Muscle of arm (tissue), 12 donors: ENCODE measurements around the gene MEGF9. TPM values are rescaled to one million over a fixed set of nuclear protein-coding genes. Genes with fewer than 3 reads are reported as not detected.

ENCODE experiments used
- DNase-seq: peaks from one replicate; pipeline ENCODE4 v3.0.0-alpha.2; 2013
- polyA plus RNA-seq, 12 donors: library from polyadenylated mRNA; unstranded; fragments of 120-200 nt; gene quantifications; one replicate each; pipeline ENCODE4 v1.2.1, GENCODE V29; 2013; ENCODE audit not compliant: insufficient read length in 12 of 12

Gene MEGF9
- polyA plus RNA-seq, 12 donors: 6.5 to 16.9 (median 8.0) TPM; not detected in 1

- no peak for DNase-seq
Measured at GRCh38 chr9:120734607-120735410, 20.5 kb upstream of the MEGF9 start.

- no peak for DNase-seq
Measured at GRCh38 chr9:120733190-120733589, 18.9 kb upstream of the MEGF9 start.

- no peak for DNase-seq
Measured at GRCh38 chr9:120730654-120731514, 16.6 kb upstream of the MEGF9 start.

GRCh38 chr9:120729791-120730241, 15.5 kb upstream of the MEGF9 start:
- DNase-seq: no peak

GRCh38 chr9:120726484-120726883, 12.2 kb upstream of the MEGF9 start:
- DNase-seq: no peak

- DNase-seq: no peak
Measured at GRCh38 chr9:120725907-120726306, 11.6 kb upstream of the MEGF9 start.

- no peak for DNase-seq
Measured at GRCh38 chr9:120724757-120725400, 10.6 kb upstream of the MEGF9 start.

- no peak for DNase-seq
Measured at GRCh38 chr9:120723565-120723964, 9.3 kb upstream of the MEGF9 start.

GRCh38 chr9:120720404-120720803, 6.1 kb upstream of the MEGF9 start:
- DNase-seq: no peak

- no peak for DNase-seq
Measured at GRCh38 chr9:120718316-120718715, 4.0 kb upstream of the MEGF9 start.

GRCh38 chr9:120717176-120717575, 2.9 kb upstream of the MEGF9 start:
- DNase-seq: no peak

GRCh38 chr9:120716483-120716882, 2.2 kb upstream of the MEGF9 start:
- DNase-seq: no peak

GRCh38 chr9:120715389-120715924, 1.2 kb upstream of the MEGF9 start:
- peak; percentile 38 for DNase-seq

- no peak for DNase-seq
Measured at GRCh38 chr9:120714846-120715388, 647 bp upstream of the MEGF9 start.

GRCh38 chr9:120713257-120714087, 798 bp downstream of the MEGF9 start:
- no peak for DNase-seq

GRCh38 chr9:120712539-120713031, 1.7 kb downstream of the MEGF9 start:
- DNase-seq: no peak

- no peak for DNase-seq
Measured at GRCh38 chr9:120711841-120712538, 2.3 kb downstream of the MEGF9 start.

GRCh38 chr9:120711354-120711753, 2.9 kb downstream of the MEGF9 start:
- no peak for DNase-seq

GRCh38 chr9:120710110-120710981, 3.9 kb downstream of the MEGF9 start:
- no peak for DNase-seq
